Motor neuron (in vitro differentiated cells): ENCODE measurements around the gene WDR1. TPM values are rescaled to one million over a fixed set of nuclear protein-coding genes. Genes with fewer than 3 reads are reported as not detected.

ENCODE experiments used
- ATAC-seq, 8 experiments: fragments of 200-7000 bp; cut with Tn5 transposase; replicated peaks in 6 of 8; 2 replicates each; pipeline ENCODE4 v1.8.0; 2021; ENCODE audit warnings: mild to moderate bottlenecking in 8 of 8, moderate library complexity in 8 of 8
- H3K27ac ChIP-seq, 2 donors: fragments of 250-450 bp; sonication (Bioruptor Pico); 2 replicates each; pipeline ENCODE4 v1.9.0; 2021; ENCODE audit warnings: antibody characterized with exemption in 2 of 2, mild to moderate bottlenecking in 2 of 2, moderate library complexity in 1 of 2
- H3K4me1 ChIP-seq, 2 donors: fragments of 250-450 bp; sonication (Bioruptor Pico); replicated peaks in 1 of 2; 2 replicates each; pipeline ENCODE4 v1.6.1; 2021; ENCODE audit warnings: antibody characterized with exemption in 2 of 2, mild to moderate bottlenecking in 2 of 2, moderate library complexity in 1 of 2
- H3K4me3 ChIP-seq, 5 donors: fragments of 250-450 bp; sonication (Bioruptor Pico); 2 replicates each; pipeline ENCODE4 v1.9.0; 2021; ENCODE audit warnings: antibody characterized with exemption in 5 of 5, mild to moderate bottlenecking in 5 of 5, moderate library complexity in 4 of 5
- WGBS, 10 experiments: fragments of 450-650 bp; shearing (Covaris generic); methylation state at CpG; one replicate each; pipeline ENCODE4 v1.0.0; 2022; 5-methylcytosine and 5-hydroxymethylcytosine counted together
- in situ Hi-C, 9 experiments: fragments of 400-800 bp; cut with MboI; loops; one replicate each; pipeline ENCODE4 v1.15.0; 2021; ENCODE audit warnings: low sequenced_read_pairs in 9 of 9, low pct_unique_long_range_greater_than_20kb in 2 of 9; ENCODE audit not compliant: unreplicated experiment in 9 of 9
- total RNA-seq, 8 experiments: library from RNA; unstranded; fragments of 300-600 nt; gene quantifications; 2 replicates each; pipeline versions ENCODE4 v1.2.3 to v1.2.4, GENCODE V29; 2022

Gene WDR1
- total RNA-seq, 8 experiments from 2014 or later = 28.8 to 164 (median 112) TPM

DNA sequence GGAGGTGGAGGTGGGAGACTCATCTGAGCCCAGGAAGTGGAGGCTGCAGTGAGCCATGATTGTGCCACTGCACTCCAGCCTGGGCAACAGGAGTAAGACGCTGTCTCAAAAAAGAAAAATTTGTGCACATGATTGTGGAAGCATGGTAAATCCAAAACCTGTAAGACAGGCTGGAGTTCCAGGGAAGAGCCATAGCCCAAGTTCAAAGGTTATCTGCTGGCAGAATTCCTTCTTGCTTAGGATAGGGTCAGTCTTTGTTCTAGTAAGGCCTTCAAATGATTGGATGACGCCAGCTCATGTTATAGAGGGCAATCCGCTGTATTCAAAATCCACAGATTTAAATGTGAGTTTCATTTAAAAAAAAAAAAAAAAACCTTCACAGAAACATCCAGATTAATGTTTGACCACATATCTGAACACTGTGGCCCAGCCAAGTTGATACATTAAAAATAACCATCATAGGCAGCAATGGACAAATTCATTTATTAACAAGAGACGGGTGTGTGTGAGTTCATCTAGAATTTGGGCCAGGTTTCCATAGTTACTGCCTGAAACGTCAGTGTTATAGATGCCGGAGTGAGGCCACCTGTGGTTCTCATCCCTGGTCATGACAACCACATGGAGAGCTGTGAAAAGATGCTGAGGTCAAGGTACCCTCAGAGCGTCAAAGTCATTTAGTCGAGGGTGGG lies 60.1 kb downstream of the WDR1 start:
- WGBS, 10 experiments = 83 to 100% (median 94%) methylated on average over 1 to 6 of the region's 8 CpGs; no CpG with 5 or more reads in 1 of the 10 experiments
- in situ Hi-C loops = loop anchor here in 1 of 9 experiments (25.0 kb wide), 1 partner anchor 294 kb away; no protein-coding TSS in a partner anchor
- H3K4me3 ChIP-seq = no peak overlapping the region
- H3K27ac ChIP-seq = no peak overlapping the region
- peaks cover 2 to 4% of the 10 kb centered on the region in 2 donors for H3K4me1 ChIP-seq
- no peak for ATAC-seq

DNA sequence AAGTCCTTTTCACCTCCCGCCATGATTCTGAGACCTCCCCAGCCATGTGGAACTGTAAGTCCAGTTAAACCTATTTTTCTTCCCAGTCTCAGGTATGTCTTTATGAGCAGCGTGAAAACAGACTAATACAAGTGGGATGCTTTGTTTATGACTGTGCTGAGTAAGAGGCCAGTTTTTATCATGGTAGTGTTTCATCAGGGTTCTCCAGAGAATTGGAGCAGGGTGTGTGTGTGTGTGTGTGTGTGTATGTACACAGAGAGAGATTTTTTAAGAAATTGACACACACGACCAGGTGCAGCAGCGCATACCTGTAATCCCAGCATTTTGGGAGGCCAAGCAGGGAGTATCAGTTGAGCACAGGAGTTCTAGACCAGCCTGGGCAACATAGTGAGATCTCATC lies 60.7 kb downstream of the WDR1 start:
- Histone ChIP-seq H3K4me1 (peaks cover 8 to 10% of the 10 kb centered on the region in 2 donors), H3K27ac (no peak overlapping the region), H3K4me3 (no peak overlapping the region)
- in situ Hi-C loops = loop anchor here in 1 of 9 experiments (25.0 kb wide), 1 partner anchor 294 kb away; no protein-coding TSS in a partner anchor
- ATAC-seq = no peak
- WGBS, 10 experiments = 58 to 100% (median 92%) methylated on average over 1 to 4 of the region's 4 CpGs; no CpG with 5 or more reads in 2 of the 10 experiments

DNA sequence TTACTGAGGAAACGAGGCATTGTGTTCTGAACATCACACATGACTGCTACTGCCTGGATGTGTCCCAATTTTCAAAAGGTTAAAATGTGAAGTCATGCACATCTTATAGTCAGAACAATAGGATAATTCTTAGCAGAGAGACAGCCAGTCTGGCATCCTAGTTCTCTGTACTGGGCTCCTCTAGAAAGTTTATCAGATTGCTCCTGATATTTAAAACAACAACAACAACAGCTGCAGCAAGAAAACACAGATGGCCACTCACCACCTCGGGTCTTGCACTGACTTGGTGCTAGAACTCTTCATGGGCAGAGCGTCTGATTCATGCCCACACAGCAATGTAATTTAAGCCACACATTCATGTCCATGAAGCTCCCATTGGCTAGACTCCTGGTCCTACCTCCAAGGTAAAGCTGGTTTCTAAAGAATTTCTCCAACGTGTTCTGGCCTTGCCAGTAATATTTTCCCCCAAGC lies 62.0 kb downstream of the WDR1 start:
- Histone ChIP-seq H3K4me3 (no peak overlapping the region), H3K4me1 (peaks cover 21 to 22% of the 10 kb centered on the region in 2 donors), H3K27ac (no peak overlapping the region)
- in situ Hi-C loops = loop anchor here in 1 of 9 experiments (25.0 kb wide), 1 partner anchor 292 kb away; no protein-coding TSS in a partner anchor
- WGBS, 10 experiments = 11 to 100% (median 80%) methylated on average over 1 to 4 of the region's 4 CpGs; no CpG with 5 or more reads in 1 of the 10 experiments
- ATAC-seq = no peak

DNA sequence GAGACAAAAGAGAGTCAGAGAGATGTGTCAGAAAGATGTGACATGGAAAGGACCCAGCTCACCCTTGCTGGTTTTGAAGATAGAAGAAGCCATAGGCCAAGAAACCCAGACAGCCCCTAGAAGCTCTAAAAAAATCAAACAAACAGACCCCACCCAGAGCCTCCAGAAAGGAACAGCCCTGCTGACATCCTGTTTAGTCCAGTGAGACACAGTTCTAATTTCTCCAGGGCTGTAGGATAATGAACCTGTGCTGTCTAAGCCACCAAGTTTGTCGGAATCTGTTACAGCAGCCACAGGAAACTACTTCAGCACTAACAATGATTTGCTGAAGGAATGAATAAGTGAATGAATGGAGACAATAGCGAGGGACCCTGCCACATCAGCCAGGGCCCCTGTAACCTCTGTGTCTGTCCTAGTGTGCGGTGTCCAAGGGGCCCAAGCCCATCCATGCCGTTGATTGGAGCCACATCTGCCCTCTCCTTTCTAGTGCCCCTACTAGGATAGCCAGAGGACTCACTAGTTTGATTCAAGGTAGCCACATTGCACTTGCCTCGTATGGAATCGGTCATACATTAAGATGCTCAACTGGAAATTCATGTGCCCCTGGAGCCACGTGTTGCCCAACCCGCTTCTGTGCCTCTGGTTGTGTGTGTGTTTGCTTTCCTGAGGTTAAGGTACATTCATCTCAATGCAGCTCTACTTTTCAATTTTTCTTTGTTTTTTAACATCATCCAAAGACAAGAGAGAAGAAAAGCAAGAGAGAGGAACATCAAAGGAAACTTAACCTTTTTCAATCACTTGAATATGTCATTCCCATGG lies 62.8 kb downstream of the WDR1 start:
- no peak for ATAC-seq
- in situ Hi-C loops = loop anchor here in 1 of 9 experiments (25.0 kb wide), 1 partner anchor 292 kb away; no protein-coding TSS in a partner anchor
- WGBS, 10 experiments = 77 to 87% (median 80%) methylated on average over 2 to 7 of the region's 8 CpGs; no CpG with 5 or more reads in 2 of the 10 experiments
- no peak overlapping the region for H3K4me3 ChIP-seq
- no peak overlapping the region for H3K27ac ChIP-seq
- H3K4me1 ChIP-seq = peaks cover 27% of the 10 kb centered on the region in 2 donors

DNA sequence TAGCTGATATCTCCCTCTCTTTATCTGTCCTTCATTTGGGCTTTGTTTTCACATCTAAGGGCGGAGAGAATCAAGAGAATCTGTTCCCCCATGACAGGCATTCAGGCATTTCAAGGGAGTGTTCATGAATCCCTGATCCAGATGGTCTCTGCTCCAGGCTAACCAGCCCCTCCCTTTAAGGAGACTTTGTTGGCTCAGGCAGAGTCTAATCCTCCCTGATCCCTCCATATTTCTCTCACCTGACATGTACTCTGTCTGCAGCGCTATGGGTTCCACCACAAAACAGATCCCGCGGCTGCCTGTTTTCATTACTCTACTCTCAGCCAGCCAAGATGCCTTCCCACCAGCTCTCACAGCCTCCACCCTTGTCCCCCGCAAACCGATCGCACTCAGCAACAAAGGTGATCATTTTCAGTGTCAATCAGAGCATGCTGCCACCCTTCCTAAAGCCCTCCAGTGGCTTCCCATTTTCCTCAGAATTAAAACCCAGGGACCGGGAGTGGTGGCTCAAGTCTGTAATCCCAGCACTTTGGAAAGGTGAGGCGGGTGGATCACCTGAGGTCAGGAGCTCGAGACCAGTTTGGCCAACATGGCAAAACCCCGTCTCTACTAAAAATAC lies 65.0 kb downstream of the WDR1 start:
- WGBS, 10 experiments = 20 to 100% (median 74%) methylated on average over 1 to 8 of the region's 11 CpGs; no CpG with 5 or more reads in 2 of the 10 experiments
- peak in 6 of 8 experiments; percentile 43 to 92 (median 64) for ATAC-seq
- peaks cover 27 to 29% of the 10 kb centered on the region in 2 donors for H3K4me1 ChIP-seq
- in situ Hi-C loops = loop anchor here in 1 of 9 experiments (25.0 kb wide), 1 partner anchor 289 kb away; no protein-coding TSS in a partner anchor
- H3K4me3 ChIP-seq = no peak overlapping the region
- peak overlapping the region in 1 of 2 donors; percentile 15 for H3K27ac ChIP-seq

- Histone ChIP-seq H3K27ac (peak overlapping the region; percentile 15 to 38), H3K4me3 (no peak overlapping the region), H3K4me1 (peaks cover 27 to 29% of the 10 kb centered on the region in 2 donors)
- in situ Hi-C loops = loop anchor here in 1 of 9 experiments (25.0 kb wide), 1 partner anchor 288 kb away; no protein-coding TSS in a partner anchor
- ATAC-seq = peak in 4 of 8 experiments; percentile 27 to 44 (median 34)
- WGBS, 10 experiments = 43 to 80% (median 63%) methylated on average over 1 to 3 of the region's 5 CpGs; no CpG with 5 or more reads in 6 of the 10 experiments
These were observed 65.9 kb downstream of the WDR1 start for GRCh38 chr4:10050721-10051120.

GRCh38 chr4:10050261-10050661 lies 66.3 kb downstream of the WDR1 start:
- H3K4me1 ChIP-seq = peaks cover 27 to 29% of the 10 kb centered on the region in 2 donors

DNA sequence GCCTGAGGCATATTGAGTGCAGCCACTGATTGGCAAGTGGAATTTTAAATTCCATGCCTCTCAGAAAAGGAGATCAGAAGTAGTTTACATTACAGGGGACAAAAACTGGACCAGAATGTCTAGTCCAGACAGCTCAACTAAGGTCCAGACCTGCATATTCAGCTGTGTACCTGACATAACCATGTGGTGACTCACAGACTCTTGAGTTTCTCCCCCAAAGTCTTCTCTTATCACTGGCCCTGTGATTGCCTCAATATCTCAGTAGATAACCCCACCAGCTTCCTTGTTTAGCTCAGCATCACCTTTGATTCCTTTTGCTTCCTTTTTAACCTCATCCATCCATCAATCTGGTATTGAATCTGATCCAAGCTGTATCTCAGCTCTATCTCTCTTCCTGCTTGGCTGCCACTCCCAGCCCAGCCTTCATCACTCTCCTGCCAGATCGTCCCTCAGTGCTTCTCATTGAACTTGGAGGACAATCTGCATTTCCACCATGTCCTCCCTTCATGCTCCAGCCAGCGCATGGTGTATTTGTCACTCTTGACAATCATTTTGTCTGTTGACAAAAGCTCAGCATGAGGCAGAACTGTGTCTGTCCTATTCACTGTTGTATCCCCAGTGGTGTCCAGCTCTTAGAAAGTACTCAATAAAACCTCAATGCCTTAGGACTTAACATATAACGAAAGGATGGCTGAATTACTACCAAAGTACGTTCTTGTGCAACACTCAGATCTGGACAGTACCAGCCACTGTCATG lies 67.5 kb downstream of the WDR1 start:
- in situ Hi-C loops = no loop called here
- no peak overlapping the region for H3K4me3 ChIP-seq
- peak overlapping the region in 1 of 2 donors; percentile 27 for H3K27ac ChIP-seq
- ATAC-seq = peak in 5 of 8 experiments; percentile 55 to 78 (median 64)
- peaks cover 27 to 29% of the 10 kb centered on the region in 2 donors for H3K4me1 ChIP-seq
- WGBS, 10 experiments = 0 to 100% (median 24%) methylated on average over 1 to 3 of the region's 4 CpGs; no CpG with 5 or more reads in 1 of the 10 experiments

More at GRCh38 chr4:10050261-10050661, 66.3 kb downstream of the WDR1 start:
- in situ Hi-C loops = loop anchor here in 1 of 9 experiments (25.0 kb wide), 1 partner anchor 288 kb away; no protein-coding TSS in a partner anchor
- no peak overlapping the region for H3K4me3 ChIP-seq
- 50 to 100% (median 83%) methylated on average over 1 to 2 of the region's 3 CpGs; no CpG with 5 or more reads in 6 of the 10 experiments for WGBS, 10 experiments
- ATAC-seq = peak in 3 of 8 experiments; percentile 46 to 56 (median 52)
- peak overlapping the region in 1 of 2 donors; percentile 38 for H3K27ac ChIP-seq

DNA sequence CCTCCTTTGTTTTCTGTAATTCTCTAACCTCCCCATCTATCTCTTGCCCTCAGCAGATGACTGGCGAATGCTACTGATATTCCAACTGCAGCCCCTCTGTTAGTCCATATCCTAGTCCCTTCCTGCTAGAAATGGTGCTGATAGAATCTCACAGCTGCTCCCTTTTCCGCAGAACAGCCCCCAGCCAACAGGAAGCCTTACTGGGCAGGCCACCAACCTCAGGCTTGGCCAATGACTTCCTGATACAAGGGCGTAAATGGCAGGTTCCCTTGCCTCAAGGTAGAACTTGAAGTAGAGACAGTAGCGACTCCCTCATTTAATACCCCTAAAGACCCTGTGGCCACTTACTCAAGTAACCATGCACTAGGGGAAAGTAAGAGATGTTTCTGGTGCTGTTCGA lies 68.6 kb downstream of the WDR1 start:
- Histone ChIP-seq H3K4me1 (peaks cover 27 to 29% of the 10 kb centered on the region in 2 donors), H3K4me3 (no peak overlapping the region), H3K27ac (no peak overlapping the region)
- in situ Hi-C loops = no loop called here
- 73 to 100% (median 88%) methylated on average over 1 to 3 of the region's 5 CpGs; no CpG with 5 or more reads in 1 of the 10 experiments for WGBS, 10 experiments
- ATAC-seq = no peak

DNA sequence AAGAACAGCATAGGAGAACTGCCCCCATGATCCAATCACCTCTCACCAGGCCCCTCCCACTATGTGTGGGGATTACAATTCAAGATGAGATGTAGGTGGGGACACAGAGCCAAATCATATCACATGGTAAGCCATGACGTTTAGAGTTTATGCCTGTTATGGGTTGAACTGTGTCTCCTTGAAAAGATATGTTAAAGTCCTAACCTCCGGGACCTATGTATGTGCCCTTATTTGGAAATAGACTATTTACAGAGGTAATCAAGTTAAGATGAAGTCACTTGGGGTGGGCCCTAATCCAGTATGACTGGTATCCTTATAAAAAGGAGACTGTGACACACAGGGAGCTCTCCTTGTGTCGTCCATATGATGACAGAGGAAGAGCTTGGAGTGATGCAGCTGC lies 70.1 kb downstream of the WDR1 start:
- Histone ChIP-seq H3K4me1 (peaks cover 25% of the 10 kb centered on the region in 2 donors), H3K27ac (no peak overlapping the region), H3K4me3 (no peak overlapping the region)
- in situ Hi-C loops = no loop called here
- ATAC-seq = peak in 3 of 8 experiments; percentile 21 to 56 (median 28)
- 20 to 92% (median 72%) methylated on average over 1 to 3 of the region's 3 CpGs; no CpG with 5 or more reads in 3 of the 10 experiments for WGBS, 10 experiments

GRCh38 chr4:10045481-10045880 lies 71.1 kb downstream of the WDR1 start:
- peak in 3 of 8 experiments; percentile 31 to 52 (median 48) for ATAC-seq
- in situ Hi-C loops = no loop called here
- no peak overlapping the region for H3K4me3 ChIP-seq
- 0 to 80% (median 50%) methylated on average over 1 of the region's 1 CpG; no CpG with 5 or more reads in 1 of the 10 experiments for WGBS, 10 experiments
- H3K4me1 ChIP-seq = peaks cover 15% of the 10 kb centered on the region in 2 donors
- no peak overlapping the region for H3K27ac ChIP-seq
